PC-3 (cell line): Measurements from ENCODE around the gene DST. TPM values are rescaled to one million over a fixed set of nuclear protein-coding genes. Genes with fewer than 3 reads are reported as not detected.

Experiments
- ATAC-seq: fragments of 200-7000 bp; cut with Tn5 transposase; 2 replicates; pipeline ENCODE4 v1.9.1; 2020; ENCODE audit warnings: mild to moderate bottlenecking, moderate library complexity
- BruUV-seq: library from RNA; stranded (reverse); fragments of 400-500 nt; replicated peaks from 2 replicates; lab custom pipeline; 2021; lab: Mats Ljungman, UMichigan
- CTCF ChIA-PET: fragments of 300-600 bp; sonication (Branson Sonifier 250); formaldehyde crosslinking; loops from one replicate; lab custom pipeline; 2022; ENCODE audit warnings: antibody characterized with exemption; lab: Charles Lee
- POLR2A ChIA-PET: fragments of 300-600 bp; sonication (Branson Sonifier 250); formaldehyde crosslinking; loops from one replicate; lab custom pipeline; 2022; ENCODE audit warnings: antibody characterized with exemption; ENCODE audit not compliant: unreplicated experiment; lab: Charles Lee
- DNase-seq: peaks from one replicate; pipeline ENCODE4 v3.0.0-alpha.2; 2015
- H2AFZ ChIP-seq: fragments of 300-600 bp; sonication (generic); 2 replicates; pipeline ENCODE4 v1.6.0; 2016; ENCODE audit warnings: antibody characterized with exemption, low read length
- H3F3A ChIP-seq: fragments of 300-600 bp; sonication (generic); one replicate; pipeline ENCODE4 v1.6.0; 2017; ENCODE audit warnings: antibody characterized with exemption, low read length, control low read depth, mild to moderate bottlenecking; ENCODE audit not compliant: unreplicated experiment
- H3K27ac ChIP-seq: fragments of 300-600 bp; sonication (generic); 2 replicates; pipeline ENCODE4 v1.5.1; 2016; ENCODE audit warnings: mild to moderate bottlenecking, low read length
- H3K27me3 ChIP-seq: fragments of 300-600 bp; sonication (generic); 2 replicates; pipeline ENCODE4 v1.6.1; 2016; ENCODE audit warnings: low read length, mixed read lengths
- H3K36me3 ChIP-seq: fragments of 300-600 bp; sonication (generic); 2 replicates; pipeline ENCODE4 v1.6.1; 2016; ENCODE audit warnings: low read depth, mixed run types, low read length, mixed read lengths
- H3K4me1 ChIP-seq: fragments of 300-600 bp; sonication (generic); 2 replicates; pipeline ENCODE4 v1.5.1; 2016; ENCODE audit warnings: low read length; ENCODE audit not compliant: insufficient read depth
- H3K4me2 ChIP-seq: fragments of 300-600 bp; sonication (generic); 2 replicates; pipeline ENCODE4 v1.6.0; 2016; ENCODE audit warnings: low read length
- H3K4me3 ChIP-seq: fragments of 300-600 bp; sonication (generic); 2 replicates; pipeline ENCODE4 v1.5.1; 2016; ENCODE audit warnings: mild to moderate bottlenecking, low read length, mixed read lengths
- H3K79me2 ChIP-seq: fragments of 300-600 bp; sonication (generic); 2 replicates; pipeline ENCODE4 v1.6.1; 2017; ENCODE audit warnings: low read length, mixed read lengths
- H3K9ac ChIP-seq: fragments of 300-600 bp; sonication (generic); 2 replicates; pipeline ENCODE4 v1.6.0; 2016; ENCODE audit warnings: mild to moderate bottlenecking, low read length
- H3K9me2 ChIP-seq: fragments of 300-600 bp; sonication (generic); replicated peaks from 2 replicates; pipeline ENCODE4 v1.6.1; 2016; ENCODE audit warnings: mixed run types, low read length, mixed read lengths
- H3K9me3 ChIP-seq: fragments of 300-600 bp; sonication (generic); 2 replicates; pipeline ENCODE4 v1.6.1; 2016; ENCODE audit warnings: low read length, mixed read lengths
- H4K20me1 ChIP-seq: fragments of 300-600 bp; sonication (generic); 2 replicates; pipeline ENCODE4 v1.6.1; 2016; ENCODE audit warnings: low read length, mixed read lengths
- CTCF ChIP-seq: fragments of 300-600 bp; sonication (generic); conservative IDR thresholded peaks from 2 replicates; pipeline ENCODE4 v1.5.1; 2017; ENCODE audit warnings: antibody characterized with exemption, low read depth, mild to moderate bottlenecking, low read length
- EZH2 ChIP-seq: fragments of 300-600 bp; sonication (generic); IDR thresholded peaks from one replicate; pipeline ENCODE4 v1.6.1; 2017; ENCODE audit warnings: antibody characterized with exemption, mild to moderate bottlenecking, low read length; ENCODE audit not compliant: unreplicated experiment
- EZH2phosphoT487 ChIP-seq: fragments of 300-600 bp; sonication (generic); IDR thresholded peaks from 2 replicates; pipeline ENCODE4 v1.6.1; 2018; ENCODE audit warnings: mild to moderate bottlenecking, antibody characterized with exemption, low read length, borderline replicate concordance
- intact Hi-C: fragments of 100-400 bp; cut with micrococcal nuclease; formaldehyde crosslinking; loops from 2 replicates; pipeline ENCODE4 v1.9.0; 2023
- total RNA-seq: library from RNA; depleted of rRNA; stranded (reverse); fragments of >200 nt; gene quantifications from 2 replicates; pipeline ENCODE4 v1.2.3, GENCODE V29; 2014

The DST gene
- total RNA-seq, 1 experiment from 2014 or later, result 81.5 TPM

- Histone ChIP-seq H3K27me3 (no peaks in the 10 kb centered on the region), H2AFZ (no peak overlapping the region), H3K4me2 (peak overlapping the region; percentile 72), H3K36me3 (peaks cover 6% of the 10 kb centered on the region; the same call in 1 of the 2 replicates), H3K9me3 (no peaks in the 10 kb centered on the region), H3K79me2 (no peaks in the 10 kb centered on the region), H3K9me2 (no peaks in the 10 kb centered on the region), H3F3A (peaks cover 10% of the 10 kb centered on the region), H3K9ac (peak overlapping the region; percentile 64), H3K4me3 (peak overlapping the region; percentile 31; the same call in 1 of the 2 replicates), H3K27ac (peak overlapping the region; percentile 90), H4K20me1 (no peaks in the 10 kb centered on the region), H3K4me1 (peaks cover 47% of the 10 kb centered on the region)
- no TSS peak for BruUV-seq
- CTCF ChIA-PET, result interaction anchor here (0.6 kb wide), 1 partner anchor 10 kb away, joined by 3 read pairs; the partner anchor contains the start of gene DST
- peak; percentile 39 for ATAC-seq
- intact Hi-C loops, result no loop called here
- POLR2A ChIA-PET, result no interaction called here
- TF ChIP-seq EZH2 (no peak), CTCF (no peak), EZH2phosphoT487 (no peak)
- DNase-seq, result peak; percentile 74
These were observed 9.5 kb upstream of the DST start for GRCh38 chr6:56652231-56652630.

GRCh38 chr6:56650191-56650590, 7.5 kb upstream of the DST start:
- Histone ChIP-seq H3K4me2 (0 out of 2 replicates have a peak overlapping the region, but pooled peaks have one; percentile 18), H3K9me2 (no peaks in the 10 kb centered on the region), H3K36me3 (peaks cover 11% of the 10 kb centered on the region; the same call in 1 of the 2 replicates), H4K20me1 (no peaks in the 10 kb centered on the region), H3F3A (peaks cover 10% of the 10 kb centered on the region), H3K27me3 (no peaks in the 10 kb centered on the region), H3K4me3 (no peak overlapping the region), H3K79me2 (no peaks in the 10 kb centered on the region), H3K9me3 (no peaks in the 10 kb centered on the region), H3K27ac (peak overlapping the region; percentile 55), H3K4me1 (peaks cover 47% of the 10 kb centered on the region), H3K9ac (no peak overlapping the region), H2AFZ (no peak overlapping the region)
- intact Hi-C loops, result no loop called here
- CTCF ChIA-PET, result no interaction called here
- ATAC-seq, result no peak
- POLR2A ChIA-PET, result no interaction called here
- TF ChIP-seq CTCF, result no peak
- TF ChIP-seq EZH2, result no peak
- TF ChIP-seq EZH2phosphoT487, result no peak
- no TSS peak for BruUV-seq
- no peak for DNase-seq

DNA sequence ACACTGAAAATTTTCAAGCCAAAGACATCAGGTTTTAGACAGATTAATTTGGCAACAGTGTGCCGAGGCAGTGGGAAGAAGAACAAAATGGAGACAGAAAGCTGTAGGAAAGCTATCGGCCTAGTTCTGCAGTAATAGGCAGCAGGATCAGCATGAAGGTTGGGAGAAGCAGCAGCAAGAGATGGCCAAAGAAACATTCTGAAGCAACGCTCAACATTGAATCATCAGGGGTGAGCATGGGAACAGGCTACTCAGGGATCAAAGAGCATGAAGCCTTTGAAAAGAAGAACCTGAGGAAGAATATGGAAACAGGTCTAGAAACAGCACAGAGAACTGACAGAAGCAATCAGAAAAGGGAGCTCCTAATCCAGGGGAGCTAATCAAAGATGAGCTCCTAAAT, 7.1 kb upstream of the DST start:
- POLR2A ChIA-PET, result no interaction called here
- intact Hi-C loops, result no loop called here
- Histone ChIP-seq H3K9me2 (no peaks in the 10 kb centered on the region), H3F3A (peaks cover 10% of the 10 kb centered on the region), H3K4me2 (peak overlapping the region; percentile 18), H3K4me3 (no peak overlapping the region), H3K9ac (no peak overlapping the region), H3K4me1 (peaks cover 47% of the 10 kb centered on the region), H4K20me1 (no peaks in the 10 kb centered on the region), H3K27me3 (no peaks in the 10 kb centered on the region), H3K27ac (peak overlapping the region; percentile 55), H2AFZ (no peak overlapping the region), H3K9me3 (no peaks in the 10 kb centered on the region), H3K36me3 (peaks cover 14% of the 10 kb centered on the region; the same call in 1 of the 2 replicates), H3K79me2 (no peaks in the 10 kb centered on the region)
- no peak for ATAC-seq
- no TSS peak for BruUV-seq
- peak; percentile 30 for DNase-seq
- CTCF ChIA-PET, result no interaction called here
- TF ChIP-seq EZH2, result no peak
- no peak for TF ChIP-seq CTCF
- no peak for TF ChIP-seq EZH2phosphoT487
